CD14-positive monocyte (primary cell): ENCODE measurements around the gene NRGN. TPM values are rescaled to one million over a fixed set of nuclear protein-coding genes. Genes with fewer than 3 reads are reported as not detected.

Experiments used
- DNase-seq, 3 donors: peaks; one replicate each; pipeline ENCODE4 v3.0.0-alpha.2; 2011 to 2022
- H2AFZ ChIP-seq: 2 replicates; pipeline ENCODE4 v1.6.0; 2012; ENCODE audit warnings: mild to moderate bottlenecking, low read depth, low read length, inconsistent platforms; ENCODE audit not compliant: insufficient read depth, poor library complexity, severe bottlenecking
- H3K27ac ChIP-seq, 2 donors: 1 replicate in 1 of 2; 2 replicates in 1 of 2; pipeline ENCODE4 v1.5.1; 2012 to 2013; ENCODE audit warnings: low read length in 2 of 2, control low read depth in 1 of 2, inconsistent platforms in 1 of 2, low read depth in 1 of 2, mild to moderate bottlenecking in 1 of 2
- H3K27me3 ChIP-seq, 2 donors: one replicate each; pipeline versions ENCODE4 v1.6.0 to v1.6.1; 2011 to 2013; ENCODE audit warnings: low read length in 2 of 2; ENCODE audit not compliant: control insufficient read depth in 2 of 2, insufficient read depth in 2 of 2
- H3K36me3 ChIP-seq, 2 donors: replicated peaks in 1 of 2; 1 replicate in 1 of 2; 2 replicates in 1 of 2; pipeline versions ENCODE4 v1.5.1 to v1.6.1; 2012 to 2013; ENCODE audit warnings: low read length in 2 of 2, control low read depth in 1 of 2, inconsistent platforms in 1 of 2, mild to moderate bottlenecking in 1 of 2; ENCODE audit not compliant: insufficient read depth in 2 of 2, control insufficient read depth in 1 of 2
- H3K4me1 ChIP-seq, 2 donors: 1 replicate in 1 of 2; 2 replicates in 1 of 2; pipeline versions ENCODE4 v1.5.1 to v1.6.1; 2012 to 2013; ENCODE audit warnings: low read length in 2 of 2, control low read depth in 1 of 2, inconsistent platforms in 1 of 2, mild to moderate bottlenecking in 1 of 2, moderate library complexity in 1 of 2; ENCODE audit not compliant: insufficient read depth in 2 of 2, control insufficient read depth in 1 of 2
- H3K4me2 ChIP-seq: replicated peaks from 2 replicates; pipeline ENCODE3; 2012; ENCODE audit warnings: low read length, moderate library complexity, mild to moderate bottlenecking; ENCODE audit not compliant: poor library complexity, severe bottlenecking; ENCODE audit errors: extremely low read depth
- H3K4me3 ChIP-seq, 3 experiments: fragments of 200-600 bp in 1 of 3; sonication (generic) in 1 of 3; replicated peaks in 1 of 3; 1 replicate in 2 of 3; 2 replicates in 1 of 3; pipeline ENCODE4 v1.5.1; 2011 to 2013; ENCODE audit warnings: low read length in 3 of 3, mild to moderate bottlenecking in 3 of 3, control low read depth in 2 of 3, low read depth in 2 of 3, inconsistent platforms in 1 of 3, moderate library complexity in 1 of 3
- H3K79me2 ChIP-seq: 2 replicates; pipeline ENCODE4 v1.6.0; 2012; ENCODE audit warnings: mild to moderate bottlenecking, control low read depth, inconsistent platforms, low read length, moderate library complexity; ENCODE audit not compliant: insufficient read depth
- H3K9ac ChIP-seq: 2 replicates; pipeline ENCODE4 v1.6.0; 2017; ENCODE audit warnings: low read length, mild to moderate bottlenecking; ENCODE audit not compliant: insufficient read depth, poor library complexity, severe bottlenecking
- H3K9me3 ChIP-seq, 2 donors: replicated peaks in 1 of 2; 1 replicate in 1 of 2; 2 replicates in 1 of 2; pipeline versions ENCODE4 v1.5.1 to v1.6.1; 2012 to 2013; ENCODE audit warnings: low read length in 2 of 2, control low read depth in 1 of 2; ENCODE audit not compliant: control insufficient read depth in 1 of 2, insufficient read depth in 1 of 2
- H4K20me1 ChIP-seq: 2 replicates; pipeline ENCODE4 v1.6.0; 2012; ENCODE audit warnings: mild to moderate bottlenecking, low read length, control low read depth, moderate library complexity; ENCODE audit not compliant: insufficient read depth
- H3K27ac Mint-ChIP-seq, 7 donors: one replicate each; pipeline ENCODE4 v1.8.0; 2020; ENCODE audit warnings: mild to moderate bottlenecking in 7 of 7, mixed read lengths in 7 of 7, moderate library complexity in 6 of 7, inconsistent platforms in 2 of 7
- H3K27me3 Mint-ChIP-seq, 3 donors: one replicate each; pipeline ENCODE4 v1.8.0; 2021 to 2022; ENCODE audit warnings: low read depth in 3 of 3, mild to moderate bottlenecking in 3 of 3, mixed read lengths in 3 of 3, moderate library complexity in 3 of 3, inconsistent platforms in 1 of 3
- H3K36me3 Mint-ChIP-seq, 2 donors: one replicate each; pipeline ENCODE4 v1.8.0; 2020; ENCODE audit warnings: mixed read lengths in 2 of 2, inconsistent platforms in 1 of 2, mild to moderate bottlenecking in 1 of 2
- H3K4me1 Mint-ChIP-seq: one replicate; pipeline ENCODE4 v1.8.0; 2020; ENCODE audit warnings: mild to moderate bottlenecking, mixed read lengths
- H3K4me3 Mint-ChIP-seq, 2 donors: one replicate each; pipeline ENCODE4 v1.8.0; 2020; ENCODE audit warnings: mild to moderate bottlenecking in 2 of 2, mixed read lengths in 2 of 2, moderate library complexity in 1 of 2
- H3K9me3 Mint-ChIP-seq, 7 donors: one replicate each; pipeline ENCODE4 v1.8.0; 2020 to 2022; ENCODE audit warnings: mixed read lengths in 7 of 7, mild to moderate bottlenecking in 6 of 7, moderate library complexity in 6 of 7, inconsistent platforms in 2 of 7
- WGBS: methylation state at CpG from one replicate; pipeline ENCODE4 v1.1.5; 2013; ENCODE audit warnings: missing lambda C conversion rate; ENCODE audit not compliant: insufficient coverage; 5-methylcytosine and 5-hydroxymethylcytosine counted together
- intact Hi-C, 2 donors: fragments of 100-400 bp; cut with micrococcal nuclease; formaldehyde crosslinking; loops; one replicate each; pipeline versions ENCODE4 v1.15.0 to v1.15.1; 2023
- polyA plus RNA-seq, 3 donors: library from polyadenylated mRNA; depleted of rRNA in 1 of 3; unstranded in 2 of 3; stranded (reverse) in 1 of 3; fragments of 300-500 nt in 2 of 3; fragments of >200 nt in 1 of 3; fragmentation: Illumina TruSeq in 2 of 3; gene quantifications; 1 replicate in 2 of 3; 2 replicates in 1 of 3; pipeline ENCODE4 v1.2.3, GENCODE V29; 2012 to 2021
- TF ChIP-seq, protein P1 (sequence below): fragments of 200-600 bp; IDR thresholded peaks from one replicate; pipeline ENCODE4 v1.8.0; 2022; ENCODE audit warnings: antibody characterized with exemption, mild to moderate bottlenecking

The NRGN gene
- polyA plus RNA-seq, 3 donors: 17.2 to 125 (median 19.2) TPM

- Histone ChIP-seq H3K36me3 (no peaks in the 10 kb centered on the region), H3K9me3 (peaks cover 0 to 9% of the 10 kb centered on the region in 2 donors), H3K27me3 (peaks cover 33 to 39% of the 10 kb centered on the region in 2 donors), H3K27ac (no peak overlapping the region), H4K20me1 (no peaks in the 10 kb centered on the region), H3K9ac (no peak overlapping the region), H2AFZ (no peak overlapping the region), H3K79me2 (no peaks in the 10 kb centered on the region), H3K4me1 (peaks cover 25% of the 10 kb centered on the region in 2 donors), H3K4me2 (no peak overlapping the region), H3K4me3 (no peak overlapping the region)
- Mint-ChIP-seq H3K4me3 (peak overlapping the region in 1 of 2 donors; percentile 95), H3K27me3 (peaks cover 43 to 51% (median 44%) of the 10 kb centered on the region in 3 donors), H3K27ac (peak overlapping the region in 1 of 7 donors; percentile 24), H3K4me1 (peaks cover 39% of the 10 kb centered on the region), H3K36me3 (peaks cover 6 to 8% of the 10 kb centered on the region in 2 donors), H3K9me3 (peaks cover 0 to 16% (median 5%) of the 10 kb centered on the region in 7 donors)
- no CpG with 5 or more reads among the region's 2 CpGs for WGBS
- intact Hi-C loops: no loop called here
- no peak for DNase-seq
- TF ChIP-seq, protein P1, sequence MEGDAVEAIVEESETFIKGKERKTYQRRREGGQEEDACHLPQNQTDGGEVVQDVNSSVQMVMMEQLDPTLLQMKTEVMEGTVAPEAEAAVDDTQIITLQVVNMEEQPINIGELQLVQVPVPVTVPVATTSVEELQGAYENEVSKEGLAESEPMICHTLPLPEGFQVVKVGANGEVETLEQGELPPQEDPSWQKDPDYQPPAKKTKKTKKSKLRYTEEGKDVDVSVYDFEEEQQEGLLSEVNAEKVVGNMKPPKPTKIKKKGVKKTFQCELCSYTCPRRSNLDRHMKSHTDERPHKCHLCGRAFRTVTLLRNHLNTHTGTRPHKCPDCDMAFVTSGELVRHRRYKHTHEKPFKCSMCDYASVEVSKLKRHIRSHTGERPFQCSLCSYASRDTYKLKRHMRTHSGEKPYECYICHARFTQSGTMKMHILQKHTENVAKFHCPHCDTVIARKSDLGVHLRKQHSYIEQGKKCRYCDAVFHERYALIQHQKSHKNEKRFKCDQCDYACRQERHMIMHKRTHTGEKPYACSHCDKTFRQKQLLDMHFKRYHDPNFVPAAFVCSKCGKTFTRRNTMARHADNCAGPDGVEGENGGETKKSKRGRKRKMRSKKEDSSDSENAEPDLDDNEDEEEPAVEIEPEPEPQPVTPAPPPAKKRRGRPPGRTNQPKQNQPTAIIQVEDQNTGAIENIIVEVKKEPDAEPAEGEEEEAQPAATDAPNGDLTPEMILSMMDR: no peak
Observed at GRCh38 chr11:124719534-124719933, 20.2 kb upstream of the NRGN start.

DNA sequence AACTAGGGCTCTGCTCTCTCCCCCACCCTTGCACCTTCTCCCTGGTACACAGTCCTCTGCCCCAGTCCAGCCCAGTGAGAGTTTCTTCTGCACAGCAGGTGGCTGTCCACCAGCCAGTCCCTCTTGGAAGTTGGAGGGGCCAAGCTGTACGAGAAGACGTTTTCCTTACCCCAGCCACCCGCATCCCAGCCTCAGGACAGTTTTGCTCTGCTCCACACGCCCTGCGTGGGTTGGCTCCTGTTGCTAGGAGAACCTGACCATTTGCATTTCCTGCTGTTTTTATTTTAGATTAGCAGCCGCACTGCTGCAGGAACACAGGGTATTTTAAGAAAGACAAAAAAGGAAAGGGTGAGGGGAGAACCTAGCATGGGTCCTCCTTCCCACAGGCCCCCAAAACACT is 17.6 kb upstream of the NRGN start:
- H3K9me3 ChIP-seq: peaks cover 0 to 9% of the 10 kb centered on the region in 2 donors
- intact Hi-C loops: no loop called here
- H3K27me3 ChIP-seq: peaks cover 25 to 26% of the 10 kb centered on the region in 2 donors
- no peak overlapping the region for H3K4me3 ChIP-seq
- WGBS: 15% methylated on average over 3 of the region's 6 CpGs
- Mint-ChIP-seq H3K4me3 (no peak overlapping the region), H3K27me3 (peaks cover 35 to 41% (median 35%) of the 10 kb centered on the region in 3 donors), H3K4me1 (peaks cover 57% of the 10 kb centered on the region), H3K36me3 (peaks cover 6% of the 10 kb centered on the region in 2 donors), H3K27ac (no peak overlapping the region), H3K9me3 (peaks cover 0 to 16% (median 5%) of the 10 kb centered on the region in 7 donors)
- H3K4me1 ChIP-seq: peaks cover 46% of the 10 kb centered on the region in 2 donors
- no peaks in the 10 kb centered on the region for H3K79me2 ChIP-seq
- no peak overlapping the region for H3K9ac ChIP-seq
- no peak for DNase-seq
- no peak overlapping the region for H3K27ac ChIP-seq
- TF ChIP-seq, protein P1: no peak
- H3K4me2 ChIP-seq: no peak overlapping the region
- no peak overlapping the region for H2AFZ ChIP-seq
- H3K36me3 ChIP-seq: no peaks in the 10 kb centered on the region
- H4K20me1 ChIP-seq: no peaks in the 10 kb centered on the region
